ENCODE data around the gene ELAC2.
A peak's percentile ranks its signal among the peaks of the same experiment; 100 is the strongest.

The ELAC2 gene

GRCh38 chr17:13030459-13031300 is 12.9 kb upstream of the ELAC2 start:
- Mint-ChIP-seq H3K4me3 (no peak overlapping the region), H3K4me1 (ENCODE audit: low read depth) (peaks cover 6% of the 10 kb centered on the region), H3K27ac (no peak overlapping the region), H3K36me3 (ENCODE audit: low read depth) (no peaks in the 10 kb centered on the region), H3K27me3 (peaks cover 11% of the 10 kb centered on the region), H3K9me3 (peaks cover 4% of the 10 kb centered on the region)
- peak; percentile 43 for DNase-seq

DNA sequence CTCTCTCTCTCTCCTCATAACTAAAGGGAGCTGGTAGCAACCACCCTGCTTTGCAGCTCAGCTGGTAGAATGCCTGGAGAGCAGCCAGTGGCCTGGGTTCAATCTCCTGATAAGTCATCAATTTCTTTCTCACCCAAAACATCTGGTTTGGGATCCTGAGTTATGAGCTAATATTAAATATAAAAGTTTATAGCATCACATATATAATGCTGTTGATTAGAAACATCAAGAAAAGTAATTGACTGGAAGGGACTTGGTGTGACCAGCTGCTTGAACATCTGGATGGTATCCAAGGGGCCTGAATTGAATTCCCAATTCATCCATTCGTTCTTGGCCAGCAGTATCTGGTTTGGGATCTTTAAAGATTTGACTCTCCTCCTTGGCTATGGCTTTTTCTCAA is 12.2 kb upstream of the ELAC2 start:
- peaks cover 11% of the 10 kb centered on the region for H3K27me3 Mint-ChIP-seq
- peaks cover 6% of the 10 kb centered on the region for H3K4me1 Mint-ChIP-seq (ENCODE audit: low read depth)
- no peaks in the 10 kb centered on the region for H3K9me3 Mint-ChIP-seq
- no peak for DNase-seq
- H3K4me3 Mint-ChIP-seq, result no peak overlapping the region
- no peaks in the 10 kb centered on the region for H3K36me3 Mint-ChIP-seq (ENCODE audit: low read depth)
- no peak overlapping the region for H3K27ac Mint-ChIP-seq

DNA sequence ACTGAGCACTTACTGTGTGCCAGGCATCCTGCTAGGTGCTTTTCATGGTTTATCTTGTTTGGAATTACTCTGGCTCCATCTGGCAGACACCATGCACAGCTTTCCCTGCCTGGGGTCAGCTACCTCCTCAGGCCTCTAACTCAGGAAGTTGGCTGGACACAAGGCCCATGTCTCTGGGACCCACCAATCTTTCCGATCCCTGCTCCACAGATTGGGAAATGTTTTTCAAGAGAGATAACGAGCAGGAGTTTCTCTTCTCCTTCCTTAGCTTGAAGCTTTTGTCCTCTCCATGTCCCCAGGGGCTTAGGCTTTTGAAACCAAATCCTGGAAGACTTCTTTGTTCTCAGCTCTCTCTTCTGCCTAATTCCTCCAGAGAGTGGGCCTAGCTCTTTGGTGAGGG is 11.5 kb upstream of the ELAC2 start:
- peaks cover 11% of the 10 kb centered on the region for H3K27me3 Mint-ChIP-seq
- no peaks in the 10 kb centered on the region for H3K9me3 Mint-ChIP-seq
- DNase-seq, result no peak
- peaks cover 9% of the 10 kb centered on the region for H3K4me1 Mint-ChIP-seq (ENCODE audit: low read depth)
- no peak overlapping the region for H3K27ac Mint-ChIP-seq
- H3K36me3 Mint-ChIP-seq (ENCODE audit: low read depth), result no peaks in the 10 kb centered on the region
- no peak overlapping the region for H3K4me3 Mint-ChIP-seq

- no peaks in the 10 kb centered on the region for H3K36me3 Mint-ChIP-seq (ENCODE audit: low read depth)
- no peak for DNase-seq
- no peak overlapping the region for H3K27ac Mint-ChIP-seq
- no peak overlapping the region for H3K4me3 Mint-ChIP-seq
- peaks cover 11% of the 10 kb centered on the region for H3K27me3 Mint-ChIP-seq
- H3K9me3 Mint-ChIP-seq, result no peaks in the 10 kb centered on the region
- H3K4me1 Mint-ChIP-seq (ENCODE audit: low read depth), result peaks cover 10% of the 10 kb centered on the region
Observed at GRCh38 chr17:13027246-13027645, 9.4 kb upstream of the ELAC2 start.

DNA sequence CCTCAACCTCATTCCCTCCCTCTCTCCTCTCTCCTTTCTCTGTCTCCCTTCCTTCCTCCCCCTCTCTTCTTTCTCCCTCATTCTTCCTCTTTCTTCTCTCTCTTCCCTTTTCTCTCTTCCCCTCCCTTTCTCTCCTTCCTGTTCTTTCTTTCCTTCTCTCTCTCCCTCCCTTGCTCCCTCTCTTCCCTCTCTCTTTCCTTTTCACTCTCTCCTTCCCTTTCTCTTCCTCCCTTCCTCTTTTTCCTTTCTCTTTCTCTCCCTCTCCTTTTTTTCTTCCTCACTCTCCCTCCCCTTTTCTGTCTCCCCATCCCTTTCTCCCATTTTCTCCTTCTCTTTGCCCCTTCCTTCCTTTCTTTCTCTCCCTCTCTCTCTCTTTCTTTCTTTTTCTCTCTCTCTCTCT is 7.9 kb upstream of the ELAC2 start:
- Mint-ChIP-seq H3K27ac (no peak overlapping the region), H3K4me1 (ENCODE audit: low read depth) (peaks cover 4% of the 10 kb centered on the region), H3K27me3 (peaks cover 11% of the 10 kb centered on the region), H3K9me3 (no peaks in the 10 kb centered on the region), H3K4me3 (no peak overlapping the region), H3K36me3 (ENCODE audit: low read depth) (no peaks in the 10 kb centered on the region)
- DNase-seq, result no peak

GRCh38 chr17:13025258-13025627 is 7.4 kb upstream of the ELAC2 start:
- Mint-ChIP-seq H3K4me3 (no peak overlapping the region), H3K27me3 (peaks cover 11% of the 10 kb centered on the region), H3K27ac (no peak overlapping the region), H3K4me1 (ENCODE audit: low read depth) (peaks cover 4% of the 10 kb centered on the region), H3K9me3 (no peaks in the 10 kb centered on the region), H3K36me3 (ENCODE audit: low read depth) (no peaks in the 10 kb centered on the region)
- DNase-seq, result no peak

DNA sequence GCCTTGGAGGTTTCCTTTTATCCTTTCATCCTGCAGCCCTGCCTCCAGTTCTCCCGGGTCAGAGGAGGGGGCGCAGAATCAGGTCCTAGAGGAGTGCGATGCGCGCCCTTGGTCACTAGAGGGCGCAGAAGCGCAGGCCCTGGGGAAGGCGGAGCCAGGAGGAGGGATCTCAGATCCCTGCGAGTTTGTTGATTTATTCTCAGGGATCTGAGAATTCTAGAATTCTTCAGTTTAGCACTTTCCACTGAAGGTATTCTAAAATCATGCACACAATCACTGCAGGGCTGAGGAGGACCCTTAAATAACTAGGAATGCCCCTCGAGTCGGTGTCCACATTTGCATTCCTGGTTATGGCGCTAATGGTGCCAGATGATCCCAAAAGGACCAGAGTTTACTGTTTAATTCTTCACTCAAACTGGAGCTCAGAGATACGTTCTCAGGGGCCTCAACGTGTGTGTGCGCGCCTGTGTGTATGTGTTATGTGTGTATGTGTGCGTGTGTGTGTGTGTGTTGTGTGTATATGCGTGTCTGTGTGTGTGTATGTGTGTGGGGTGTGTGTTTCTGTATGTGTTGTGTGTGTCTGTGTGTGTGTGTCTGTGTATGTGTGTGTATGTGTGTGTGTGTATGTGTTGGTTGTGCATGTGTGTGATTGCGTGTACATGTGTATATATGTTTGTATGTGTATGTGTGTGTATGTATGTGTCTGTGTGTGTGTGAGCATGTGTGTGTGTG is 6.9 kb upstream of the ELAC2 start:
- no peak overlapping the region for H3K4me3 Mint-ChIP-seq
- H3K36me3 Mint-ChIP-seq (ENCODE audit: low read depth), result no peaks in the 10 kb centered on the region
- peaks cover 4% of the 10 kb centered on the region for H3K4me1 Mint-ChIP-seq (ENCODE audit: low read depth)
- peaks cover 11% of the 10 kb centered on the region for H3K27me3 Mint-ChIP-seq
- H3K27ac Mint-ChIP-seq, result no peak overlapping the region
- no peaks in the 10 kb centered on the region for H3K9me3 Mint-ChIP-seq
- peak; percentile 79 for DNase-seq

DNA sequence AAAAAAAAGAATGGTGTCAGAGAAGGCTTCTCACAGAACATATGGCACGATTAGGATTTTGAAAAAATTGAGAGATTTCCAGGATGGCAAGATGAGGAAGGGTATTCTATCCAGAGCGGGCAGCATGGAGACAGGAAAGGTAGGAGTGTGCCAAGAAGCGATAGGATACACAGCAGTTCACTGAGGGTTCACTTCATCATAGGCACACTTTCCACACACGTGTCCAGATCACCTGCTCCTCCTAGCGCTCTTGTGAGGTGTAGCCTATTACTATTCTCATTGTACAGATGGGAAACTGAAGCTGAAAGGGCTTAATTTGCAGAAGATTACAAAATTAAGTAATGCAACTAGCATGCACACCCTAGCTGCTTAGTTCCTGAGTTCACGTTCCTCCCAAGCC is 6.2 kb upstream of the ELAC2 start:
- no peaks in the 10 kb centered on the region for H3K9me3 Mint-ChIP-seq

DNA sequence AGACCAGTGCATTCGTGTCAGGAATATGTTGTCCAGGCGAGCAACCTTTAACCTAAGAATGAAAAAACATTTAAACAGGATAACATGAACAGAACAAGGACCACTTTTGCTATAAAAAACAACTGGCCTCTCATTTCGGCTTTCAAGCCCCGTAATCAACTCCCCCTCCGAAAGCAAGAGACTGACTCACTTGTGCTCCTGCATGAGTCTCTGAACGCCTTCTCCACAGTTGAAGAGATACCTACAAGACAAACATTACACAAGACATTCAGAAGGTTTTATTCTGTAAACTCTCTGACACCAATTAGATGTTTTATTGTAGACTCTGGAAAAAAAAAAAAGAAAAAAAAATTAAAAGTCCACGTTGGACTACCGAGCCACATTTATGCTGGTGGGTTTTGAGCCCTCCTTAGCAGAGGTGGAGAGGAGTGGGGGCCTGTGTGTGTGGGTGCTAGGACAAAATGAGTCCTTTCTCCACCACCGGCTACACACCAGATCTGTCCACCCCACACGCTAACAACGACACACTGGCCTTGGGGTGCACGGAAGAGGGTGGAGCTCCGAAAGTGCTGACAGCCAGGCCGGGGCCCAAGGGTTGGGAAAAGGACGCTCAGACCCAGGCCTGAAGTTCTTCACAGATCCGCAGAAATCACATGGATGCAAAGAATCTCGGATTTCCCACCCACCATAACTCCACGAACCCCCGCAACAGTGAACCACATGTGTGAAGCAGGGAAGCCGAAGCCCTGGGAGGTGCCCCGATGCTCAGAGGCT is 759 bp downstream of the ELAC2 start:
- Mint-ChIP-seq H3K9me3 (no peaks in the 10 kb centered on the region), H3K4me3 (peak overlapping the region; percentile 94), H3K27me3 (no peaks in the 10 kb centered on the region), H3K36me3 (ENCODE audit: low read depth) (peaks cover 60% of the 10 kb centered on the region), H3K4me1 (ENCODE audit: low read depth) (peaks cover 42% of the 10 kb centered on the region), H3K27ac (peak overlapping the region; percentile 99)
- DNase-seq, result no peak

More for the DNA sequence above, 6.2 kb upstream of the ELAC2 start:
- Mint-ChIP-seq H3K27me3 (peaks cover 11% of the 10 kb centered on the region), H3K4me3 (no peak overlapping the region), H3K36me3 (ENCODE audit: low read depth) (no peaks in the 10 kb centered on the region), H3K4me1 (ENCODE audit: low read depth) (peaks cover 4% of the 10 kb centered on the region), H3K27ac (no peak overlapping the region)
- DNase-seq, result no peak

GRCh38 chr17:13014801-13015200 is 3.0 kb downstream of the ELAC2 start:
- Mint-ChIP-seq H3K4me3 (no peak overlapping the region), H3K27me3 (no peaks in the 10 kb centered on the region)

GRCh38 chr17:13010959-13011358 is 6.9 kb downstream of the ELAC2 start:
- Mint-ChIP-seq H3K27me3 (no peaks in the 10 kb centered on the region), H3K9me3 (no peaks in the 10 kb centered on the region), H3K4me1 (ENCODE audit: low read depth) (peaks cover 29% of the 10 kb centered on the region), H3K4me3 (no peak overlapping the region), H3K27ac (no peak overlapping the region), H3K36me3 (ENCODE audit: low read depth) (peaks cover 90% of the 10 kb centered on the region)
- DNase-seq, result no peak

More at GRCh38 chr17:13014801-13015200, 3.0 kb downstream of the ELAC2 start:
- Mint-ChIP-seq H3K27ac (peak overlapping the region; percentile 66), H3K4me1 (ENCODE audit: low read depth) (peaks cover 44% of the 10 kb centered on the region), H3K9me3 (no peaks in the 10 kb centered on the region), H3K36me3 (ENCODE audit: low read depth) (peaks cover 83% of the 10 kb centered on the region)
- DNase-seq, result no peak

DNA sequence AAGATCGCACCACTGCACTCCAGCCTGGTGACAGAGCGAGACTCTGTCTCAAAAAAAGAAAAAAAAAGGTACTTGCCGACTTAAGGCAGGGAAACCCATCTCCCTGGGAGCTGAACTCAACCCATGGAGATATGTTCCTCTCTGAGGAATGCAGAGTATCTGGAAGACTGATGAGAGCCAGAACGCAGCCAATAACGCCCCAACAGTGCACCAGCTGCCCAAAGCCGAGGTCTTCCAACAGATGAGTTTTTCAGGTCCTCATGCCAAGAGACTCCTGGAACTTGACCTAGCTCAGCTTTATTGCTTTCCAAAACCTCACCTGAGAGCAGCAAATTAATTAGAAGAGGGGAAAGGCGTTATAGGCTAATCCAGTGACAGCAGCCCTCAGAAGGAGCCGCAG is 9.4 kb downstream of the ELAC2 start:
- H3K4me1 Mint-ChIP-seq (ENCODE audit: low read depth), result peaks cover 10% of the 10 kb centered on the region
- no peaks in the 10 kb centered on the region for H3K9me3 Mint-ChIP-seq
- H3K36me3 Mint-ChIP-seq (ENCODE audit: low read depth), result peaks cover 65% of the 10 kb centered on the region
- no peak overlapping the region for H3K27ac Mint-ChIP-seq
- no peaks in the 10 kb centered on the region for H3K27me3 Mint-ChIP-seq
- H3K4me3 Mint-ChIP-seq, result no peak overlapping the region
- no peak for DNase-seq

DNA sequence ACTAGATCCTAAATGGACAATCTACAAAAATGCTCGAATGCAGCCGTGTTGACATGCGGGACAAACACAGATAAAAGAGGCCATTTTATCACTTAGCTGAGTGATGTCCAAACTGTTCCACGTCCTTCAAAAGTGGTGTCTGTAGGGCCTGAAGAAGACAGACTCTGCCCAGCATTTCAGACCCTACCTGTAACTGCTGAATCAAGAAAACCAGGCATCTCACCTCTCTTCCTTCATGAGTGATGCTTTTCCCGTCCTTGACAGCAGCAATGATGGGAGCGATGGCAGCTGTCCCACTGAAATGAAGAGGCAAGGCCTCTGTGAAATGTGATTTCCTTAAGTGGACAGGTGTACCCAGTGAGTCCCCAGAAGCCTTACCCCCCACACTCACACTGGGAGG is 12.3 kb downstream of the ELAC2 start:
- Mint-ChIP-seq H3K4me1 (ENCODE audit: low read depth) (peaks cover 2% of the 10 kb centered on the region), H3K27me3 (no peaks in the 10 kb centered on the region), H3K27ac (peak overlapping the region; percentile 52), H3K9me3 (no peaks in the 10 kb centered on the region), H3K36me3 (ENCODE audit: low read depth) (peaks cover 43% of the 10 kb centered on the region), H3K4me3 (no peak overlapping the region)
- no peak for DNase-seq

DNA sequence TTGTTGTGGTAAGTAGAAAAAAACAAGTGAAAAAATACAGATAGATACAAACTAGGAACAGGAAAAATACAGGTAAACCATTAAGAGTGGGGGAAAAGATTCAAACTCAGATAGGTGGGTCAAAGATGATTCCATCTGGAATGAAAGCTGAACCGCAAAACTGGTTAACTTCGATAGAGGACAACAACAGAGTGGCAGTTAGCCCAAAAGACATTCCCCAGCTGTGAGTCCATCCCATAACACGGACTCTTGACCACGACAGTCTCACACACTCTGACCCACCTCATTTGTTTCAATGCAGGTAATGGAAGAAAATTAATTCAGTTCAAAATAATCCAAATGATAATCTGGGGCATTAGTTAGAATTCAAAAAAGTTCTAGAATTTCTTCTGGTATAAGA is 13.5 kb downstream of the ELAC2 start:
- H3K9me3 Mint-ChIP-seq, result no peaks in the 10 kb centered on the region
- no peak for DNase-seq
- no peak overlapping the region for H3K4me3 Mint-ChIP-seq
- H3K4me1 Mint-ChIP-seq (ENCODE audit: low read depth), result peaks cover 2% of the 10 kb centered on the region
- H3K36me3 Mint-ChIP-seq (ENCODE audit: low read depth), result peaks cover 43% of the 10 kb centered on the region
- no peaks in the 10 kb centered on the region for H3K27me3 Mint-ChIP-seq
- H3K27ac Mint-ChIP-seq, result peak overlapping the region; percentile 32

Measured in activated T-cell treated with anti-CD3 and anti-CD28 coated beads, Interleukin-2, amount 50 U/mL, for 24 hours (primary cell).